ENCODE measurements around the gene ZNF729. TPM values are rescaled to one million over a fixed set of nuclear protein-coding genes. Genes with fewer than 3 reads are reported as not detected.

Gene ZNF729
- polyA plus RNA-seq (2013): not detected in 2 replicates

DNA sequence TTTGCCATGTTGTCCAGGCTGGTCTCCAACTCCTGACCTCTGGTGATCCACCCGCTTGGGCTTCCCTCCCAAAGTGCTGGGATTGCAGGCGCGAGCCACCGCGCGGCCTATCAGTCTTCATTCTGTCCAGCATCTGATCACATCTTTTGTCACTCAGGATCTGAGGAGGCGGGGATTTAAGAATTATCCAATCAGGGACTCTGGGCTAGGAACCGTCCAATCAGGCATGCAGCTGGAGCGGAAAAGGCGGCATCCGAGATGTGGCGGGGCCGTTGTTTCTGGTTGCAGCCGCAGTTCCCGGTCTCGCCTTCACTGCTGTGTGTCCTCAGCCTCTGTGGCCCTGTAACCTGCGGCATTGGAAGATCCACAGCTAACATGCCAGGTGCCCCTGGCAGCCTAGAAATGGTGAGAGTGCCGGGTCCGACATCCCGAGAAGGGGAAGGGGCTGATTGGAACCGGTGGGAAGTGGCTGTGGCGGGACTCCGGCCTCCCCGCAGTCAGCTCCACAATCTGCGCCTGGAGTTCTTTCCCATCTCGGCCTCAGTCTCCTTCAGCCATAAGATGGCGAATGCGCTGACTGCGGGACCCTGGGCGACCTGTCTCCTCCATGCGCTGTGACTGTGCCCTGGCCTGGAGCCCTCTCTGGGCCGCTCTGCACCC lies at the start of gene ZNF729:
Gene ZNF729, plus strand, starts transcription at position 291 of the 660 bp plus-strand sequence. Its CDS starts 85 bp downstream, at position 376.
- H3K27ac ChIP-seq (ENCODE audit: low read depth, low read length): no peak within 1 kb of the TSS
- H3K79me2 ChIP-seq (ENCODE audit: control insufficient read depth, insufficient read depth, low read length, poor library complexity): no peaks in the 10 kb centered on the region
- H4K8ac ChIP-seq (ENCODE audit: low read depth, low read length): no peak within 1 kb of the TSS
- H3K4me2 ChIP-seq (ENCODE audit: low read length): no peak within 1 kb of the TSS
- H3K14ac ChIP-seq (ENCODE audit: low read length): no peak within 1 kb of the TSS
- no peak within 1 kb of the TSS for H3K18ac ChIP-seq (ENCODE audit: low read length)
- no CpG with 5 or more reads among the region's 32 CpGs for WGBS (ENCODE audit: extremely low coverage, insufficient coverage, insufficient read length)
- H3K4ac ChIP-seq (ENCODE audit: low read depth, low read length): no peak within 1 kb of the TSS
- H3K4me1 ChIP-seq (ENCODE audit: control insufficient read depth in 1 of 2, insufficient read depth in 2 of 2, low read length in 2 of 2): no peaks in the 10 kb centered on the region
- H2BK120ac ChIP-seq (ENCODE audit: insufficient read depth, low read length, poor library complexity): no peak within 1 kb of the TSS
- H2BK5ac ChIP-seq (ENCODE audit: low read depth, low read length, poor library complexity): no peak within 1 kb of the TSS
- H3K27me3 ChIP-seq (ENCODE audit: insufficient read depth, low read length): no peaks in the 10 kb centered on the region
- peak; percentile 4 to 37 for DNase-seq
- H3K23ac ChIP-seq (ENCODE audit: low read length): no peak within 1 kb of the TSS
- H2AFZ ChIP-seq (ENCODE audit: insufficient read depth, low read length, poor library complexity): no peak within 1 kb of the TSS
- H2AK5ac ChIP-seq (ENCODE audit: low read length): no peak within 1 kb of the TSS
- H3K4me3 ChIP-seq (ENCODE audit: low read depth, low read length): no peak within 1 kb of the TSS
- no peak within 1 kb of the TSS for H4K12ac ChIP-seq (ENCODE audit: low read depth, low read length)
- H3K36me3 ChIP-seq (ENCODE audit: control insufficient read depth in 1 of 2, insufficient read depth in 2 of 2, low read length in 2 of 2): no peaks in the 10 kb centered on the region
- H2BK12ac ChIP-seq (ENCODE audit: low read length): no peak within 1 kb of the TSS
- H3K79me1 ChIP-seq (ENCODE audit: low read length): no peaks in the 10 kb centered on the region
- H4K91ac ChIP-seq (ENCODE audit: low read depth, low read length): no peak within 1 kb of the TSS
- no peak within 1 kb of the TSS for H3K9ac ChIP-seq (ENCODE audit: low read length)
- H3K9me3 ChIP-seq (ENCODE audit: insufficient read depth, low read depth, low read length): peaks cover 7% of the 10 kb centered on the region

DNA sequence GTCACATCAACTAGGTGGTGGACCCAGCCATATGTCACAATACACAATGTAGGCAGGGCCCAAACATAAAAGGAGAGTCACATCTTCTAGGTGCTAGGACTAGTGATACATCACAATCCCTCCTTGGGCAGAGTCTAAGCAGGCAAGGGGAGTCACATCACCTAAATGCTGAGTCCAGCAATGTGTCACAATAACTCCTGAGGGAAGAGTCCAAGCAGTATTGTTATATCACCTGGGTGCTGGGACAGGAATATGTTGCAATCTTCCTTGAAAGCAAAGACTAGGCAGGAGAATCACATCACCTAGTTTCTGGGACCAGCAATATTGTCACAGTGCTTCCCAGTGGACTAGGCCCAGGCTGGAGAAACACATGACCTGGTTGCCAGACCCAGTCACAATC lies 29.4 kb upstream of the ZNF729 start:
- Histone ChIP-seq H2BK120ac (ENCODE audit: insufficient read depth, low read length, poor library complexity) (no peak overlapping the region), H3K14ac (ENCODE audit: low read length) (no peak overlapping the region), H3K27me3 (ENCODE audit: insufficient read depth, low read length) (no peaks in the 10 kb centered on the region), H4K8ac (ENCODE audit: low read depth, low read length) (no peak overlapping the region), H3K9ac (ENCODE audit: low read length) (no peak overlapping the region), H3K9me3 (ENCODE audit: insufficient read depth, low read depth, low read length) (peaks cover 34% of the 10 kb centered on the region), H3K23ac (ENCODE audit: low read length) (no peak overlapping the region), H4K12ac (ENCODE audit: low read depth, low read length) (no peak overlapping the region), H3K4ac (ENCODE audit: low read depth, low read length) (no peak overlapping the region), H3K18ac (ENCODE audit: low read length) (no peak overlapping the region), H2BK5ac (ENCODE audit: low read depth, low read length, poor library complexity) (no peak overlapping the region), H4K91ac (ENCODE audit: low read depth, low read length) (no peak overlapping the region), H2BK12ac (ENCODE audit: low read length) (no peak overlapping the region), H2AK5ac (ENCODE audit: low read length) (no peak overlapping the region), H2AFZ (ENCODE audit: insufficient read depth, low read length, poor library complexity) (no peak overlapping the region), H3K36me3 (ENCODE audit: control insufficient read depth in 1 of 2, insufficient read depth in 2 of 2, low read length in 2 of 2) (no peaks in the 10 kb centered on the region), H3K4me3 (ENCODE audit: low read depth, low read length) (no peak overlapping the region), H3K4me2 (ENCODE audit: low read length) (no peak overlapping the region), H3K79me2 (ENCODE audit: control insufficient read depth, insufficient read depth, low read length, poor library complexity) (no peaks in the 10 kb centered on the region), H3K4me1 (ENCODE audit: control insufficient read depth in 1 of 2, insufficient read depth in 2 of 2, low read length in 2 of 2) (no peaks in the 10 kb centered on the region), H3K79me1 (ENCODE audit: low read length) (no peaks in the 10 kb centered on the region), H3K27ac (ENCODE audit: low read depth, low read length) (no peak overlapping the region)
- DNase-seq: peak; percentile 27 to 56

DNA sequence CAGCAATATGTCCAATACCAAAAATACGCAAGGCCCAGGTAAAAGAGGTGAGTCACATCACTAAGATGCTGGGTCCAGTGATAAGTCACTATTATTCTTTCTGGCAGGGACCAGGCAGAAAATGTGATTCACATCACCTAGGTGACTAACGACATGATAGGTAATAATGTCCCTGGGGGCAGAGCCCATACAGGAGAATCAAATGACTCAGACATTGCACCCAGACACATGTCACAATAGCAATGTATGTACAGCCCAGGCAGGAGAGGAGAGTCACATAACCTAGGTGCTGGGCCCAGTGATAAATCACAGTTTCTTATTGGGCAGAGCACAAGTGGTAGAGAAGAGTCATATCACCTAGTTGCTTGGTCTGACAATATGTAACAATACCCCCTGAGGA lies 28.9 kb upstream of the ZNF729 start:
- Histone ChIP-seq H4K91ac (ENCODE audit: low read depth, low read length) (no peak overlapping the region), H2BK12ac (ENCODE audit: low read length) (no peak overlapping the region), H3K27ac (ENCODE audit: low read depth, low read length) (no peak overlapping the region), H3K9me3 (ENCODE audit: insufficient read depth, low read depth, low read length) (peaks cover 39% of the 10 kb centered on the region), H2BK5ac (ENCODE audit: low read depth, low read length, poor library complexity) (no peak overlapping the region), H3K79me1 (ENCODE audit: low read length) (no peaks in the 10 kb centered on the region), H3K18ac (ENCODE audit: low read length) (no peak overlapping the region), H3K36me3 (ENCODE audit: control insufficient read depth in 1 of 2, insufficient read depth in 2 of 2, low read length in 2 of 2) (no peaks in the 10 kb centered on the region), H3K4ac (ENCODE audit: low read depth, low read length) (no peak overlapping the region), H3K4me1 (ENCODE audit: control insufficient read depth in 1 of 2, insufficient read depth in 2 of 2, low read length in 2 of 2) (no peaks in the 10 kb centered on the region), H3K23ac (ENCODE audit: low read length) (no peak overlapping the region), H2AK5ac (ENCODE audit: low read length) (no peak overlapping the region), H3K4me3 (ENCODE audit: low read depth, low read length) (no peak overlapping the region), H3K4me2 (ENCODE audit: low read length) (no peak overlapping the region), H4K12ac (ENCODE audit: low read depth, low read length) (no peak overlapping the region), H4K8ac (ENCODE audit: low read depth, low read length) (no peak overlapping the region), H2BK120ac (ENCODE audit: insufficient read depth, low read length, poor library complexity) (no peak overlapping the region), H3K79me2 (ENCODE audit: control insufficient read depth, insufficient read depth, low read length, poor library complexity) (no peaks in the 10 kb centered on the region), H3K9ac (ENCODE audit: low read length) (no peak overlapping the region), H2AFZ (ENCODE audit: insufficient read depth, low read length, poor library complexity) (no peak overlapping the region), H3K14ac (ENCODE audit: low read length) (no peak overlapping the region), H3K27me3 (ENCODE audit: insufficient read depth, low read length) (no peaks in the 10 kb centered on the region)
- DNase-seq: peak; percentile 88 to 92
- no CpG with 5 or more reads among the region's 2 CpGs for whole genome bisulfite sequencing (ENCODE audit: extremely low coverage, insufficient coverage, insufficient read length)

DNA sequence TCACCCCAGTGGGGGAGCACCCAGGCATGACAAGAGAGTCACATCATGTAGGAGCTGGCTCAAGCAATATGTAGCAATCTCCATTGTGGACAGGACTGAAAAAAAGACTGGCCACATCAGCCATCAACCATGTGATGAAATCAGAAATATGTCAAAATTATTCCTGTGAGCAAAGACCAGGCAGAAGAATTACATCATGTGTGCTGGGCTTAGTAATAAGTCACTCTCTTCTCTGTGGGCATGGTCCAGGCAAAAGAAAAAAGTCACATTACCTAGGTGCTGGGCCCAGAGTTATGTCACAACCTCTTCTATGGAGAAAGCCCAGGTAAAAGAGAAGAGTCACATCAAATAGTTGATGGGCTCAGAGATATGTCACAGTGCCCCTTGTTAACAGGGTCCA lies 28.3 kb upstream of the ZNF729 start:
- H3K79me2 ChIP-seq (ENCODE audit: control insufficient read depth, insufficient read depth, low read length, poor library complexity): no peaks in the 10 kb centered on the region
- no peak overlapping the region for H3K4ac ChIP-seq (ENCODE audit: low read depth, low read length)
- H3K14ac ChIP-seq (ENCODE audit: low read length): no peak overlapping the region
- no peaks in the 10 kb centered on the region for H3K27me3 ChIP-seq (ENCODE audit: insufficient read depth, low read length)
- no peak overlapping the region for H4K8ac ChIP-seq (ENCODE audit: low read depth, low read length)
- no peaks in the 10 kb centered on the region for H3K36me3 ChIP-seq (ENCODE audit: control insufficient read depth in 1 of 2, insufficient read depth in 2 of 2, low read length in 2 of 2)
- no peak overlapping the region for H3K4me2 ChIP-seq (ENCODE audit: low read length)
- H2BK120ac ChIP-seq (ENCODE audit: insufficient read depth, low read length, poor library complexity): no peak overlapping the region
- no peaks in the 10 kb centered on the region for H3K4me1 ChIP-seq (ENCODE audit: control insufficient read depth in 1 of 2, insufficient read depth in 2 of 2, low read length in 2 of 2)
- H3K4me3 ChIP-seq (ENCODE audit: low read depth, low read length): no peak overlapping the region
- no peak overlapping the region for H2AFZ ChIP-seq (ENCODE audit: insufficient read depth, low read length, poor library complexity)
- H3K9ac ChIP-seq (ENCODE audit: low read length): no peak overlapping the region
- no peaks in the 10 kb centered on the region for H3K79me1 ChIP-seq (ENCODE audit: low read length)
- H3K9me3 ChIP-seq (ENCODE audit: insufficient read depth, low read depth, low read length): peaks cover 40% of the 10 kb centered on the region
- no peak overlapping the region for H3K18ac ChIP-seq (ENCODE audit: low read length)
- no peak overlapping the region for H4K12ac ChIP-seq (ENCODE audit: low read depth, low read length)
- DNase-seq: peak; percentile 68 to 74
- no peak overlapping the region for H2BK12ac ChIP-seq (ENCODE audit: low read length)
- no peak overlapping the region for H3K27ac ChIP-seq (ENCODE audit: low read depth, low read length)
- H3K23ac ChIP-seq (ENCODE audit: low read length): no peak overlapping the region
- no peak overlapping the region for H4K91ac ChIP-seq (ENCODE audit: low read depth, low read length)
- H2BK5ac ChIP-seq (ENCODE audit: low read depth, low read length, poor library complexity): no peak overlapping the region
- no peak overlapping the region for H2AK5ac ChIP-seq (ENCODE audit: low read length)
